ENCODE measurements around the gene MITD1. TPM values are rescaled to one million over a fixed set of nuclear protein-coding genes. Genes with fewer than 3 reads are reported as not detected.
A peak's percentile ranks its signal among the peaks of the same experiment; 100 is the strongest.

Gene MITD1
- total RNA-seq (10 to 100 TPM; 26.8 to 80.5 (median 73.8) TPM), polyA plus RNA-seq (10 to 100 TPM; 44.6 to 52.2 TPM), total RNA-seq (24.2 reads per million, percentile 55 among the genes with 10 or more reads in this experiment)

- intact Hi-C loops (cut with micrococcal nuclease), result loop anchor here (1.0 to 5.0 kb wide), 11 partner anchors 26 to 1382 kb away; partner anchors contain the start of genes C2orf15 (in 2 of the 2), COA5 (in 2 of the 2), REV1 (in 2 of the 2) and TXNDC9 (in 2 of the 2)
- ATAC-seq (peak; percentile 97), DNase-seq (peak; percentile 72 to 94 (median 90))
- Mint-ChIP-seq H3K4me1 (peaks cover 41 to 85% (median 74%) of the 10 kb centered on the region in 7 donors), H3K36me3 (peaks cover 0 to 13% (median 3%) of the 10 kb centered on the region in 5 donors), H3K27ac (peak within 1 kb of the TSS; percentile 93 to 99 (median 99)), H3K9me3 (no peaks in the 10 kb centered on the region), H3K4me3 (peak within 1 kb of the TSS; percentile 94 to 100 (median 99)), H3K27me3 (no peaks in the 10 kb centered on the region)
- H3K27ac ChIP-seq (ENCODE audit: low read depth, low read length), result peak within 1 kb of the TSS; percentile 89
- CTCF ChIA-PET, result interaction anchor here (1.0 to 2.2 kb wide), 5 partner anchors 13 to 156 kb away, joined by 3 to 7 read pairs (median 5); partner anchors contain the start of genes EIF5B and TXNDC9
- peaks cover 0 to 7% (median 0%) of the 10 kb centered on the region in 3 experiments for H3K36me3 ChIP-seq (ENCODE audit: control insufficient read depth in 2 of 3, insufficient read depth in 3 of 3, low read length in 3 of 3)
- no peaks in the 10 kb centered on the region for H3K9me3 ChIP-seq (ENCODE audit: control insufficient read depth in 2 of 3, low read length in 3 of 3)
- no peaks in the 10 kb centered on the region for H3K27me3 ChIP-seq (ENCODE audit: control insufficient read depth in 2 of 2, insufficient read depth in 2 of 2, low read length in 2 of 2)
- peaks cover 30 to 32% of the 10 kb centered on the region in 2 donors for H3K4me1 ChIP-seq (ENCODE audit: control insufficient read depth in 2 of 2, insufficient read depth in 2 of 2, low read length in 2 of 2)
- H3K4me3 ChIP-seq (ENCODE audit: low read length), result peak within 1 kb of the TSS; percentile 97
- POLR2A ChIA-PET, result interaction anchor here (0.6 to 3.3 kb wide), 13 partner anchors 13 to 1515 kb away, joined by 3 to 31 read pairs (median 3); partner anchors contain the start of genes C2orf15, EIF5B, LIPT1 and REV1
Measured at GRCh38 chr2:99180755-99181623, at the start of gene MITD1, which contains the start of gene MRPL30. Gene MITD1, minus strand, starts transcription at chr2:99181058. Its CDS starts 77 bp downstream, at chr2:99180981. Gene MRPL30, plus strand, starts transcription at chr2:99181184. Its CDS starts 5,020 bp downstream, at chr2:99186204.

DNA sequence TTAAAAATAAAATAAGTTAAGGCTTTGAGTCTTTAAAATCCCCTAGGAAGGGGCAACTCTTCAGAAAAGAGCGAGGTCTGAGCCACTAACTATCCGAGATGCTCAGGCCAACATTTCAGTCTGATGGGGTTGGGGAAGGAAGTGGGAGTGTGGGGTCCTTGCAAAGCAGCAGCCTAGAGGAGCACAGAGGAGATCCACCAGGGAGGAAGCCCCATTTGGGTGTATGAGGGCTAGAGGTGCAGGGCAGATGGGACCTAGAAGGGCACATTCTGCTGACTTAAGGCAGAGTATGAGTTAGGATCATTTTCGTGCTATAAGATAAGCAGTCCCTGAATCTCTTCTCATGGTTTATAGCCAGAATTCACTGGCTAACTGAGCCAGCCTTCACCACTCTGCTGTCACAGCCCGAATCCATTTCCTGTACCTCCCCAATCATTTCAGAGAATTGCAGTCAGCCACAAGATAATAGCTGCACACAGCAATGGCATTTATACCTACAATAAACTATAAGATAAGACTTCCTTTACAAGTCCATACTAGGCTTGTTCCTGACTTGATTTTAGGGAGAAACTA, 37.2 kb upstream of the MITD1 start:
- ChIA-PET POLR2A (no interaction called here), CTCF (no interaction called here)
- Histone ChIP-seq H3K36me3 (ENCODE audit: control insufficient read depth in 2 of 3, insufficient read depth in 3 of 3, low read length in 3 of 3) (no peaks in the 10 kb centered on the region), H3K9me3 (ENCODE audit: control insufficient read depth in 2 of 3, low read length in 3 of 3) (no peaks in the 10 kb centered on the region), H3K27ac (ENCODE audit: low read depth, low read length) (no peak overlapping the region), H3K4me1 (ENCODE audit: control insufficient read depth in 2 of 2, insufficient read depth in 2 of 2, low read length in 2 of 2) (no peaks in the 10 kb centered on the region), H3K27me3 (ENCODE audit: control insufficient read depth in 2 of 2, insufficient read depth in 2 of 2, low read length in 2 of 2) (no peaks in the 10 kb centered on the region), H3K4me3 (ENCODE audit: low read length) (no peak overlapping the region)
- Mint-ChIP-seq H3K36me3 (peaks cover 0 to 53% (median 37%) of the 10 kb centered on the region in 5 donors), H3K9me3 (no peaks in the 10 kb centered on the region), H3K27me3 (no peaks in the 10 kb centered on the region), H3K4me3 (no peak overlapping the region), H3K27ac (peak overlapping the region in 1 of 9 donors; percentile 38), H3K4me1 (peaks cover 0 to 5% (median 0%) of the 10 kb centered on the region in 7 donors)
- ATAC-seq, result no peak
- intact Hi-C loops (cut with micrococcal nuclease), result no loop called here
- no peak for DNase-seq

DNA sequence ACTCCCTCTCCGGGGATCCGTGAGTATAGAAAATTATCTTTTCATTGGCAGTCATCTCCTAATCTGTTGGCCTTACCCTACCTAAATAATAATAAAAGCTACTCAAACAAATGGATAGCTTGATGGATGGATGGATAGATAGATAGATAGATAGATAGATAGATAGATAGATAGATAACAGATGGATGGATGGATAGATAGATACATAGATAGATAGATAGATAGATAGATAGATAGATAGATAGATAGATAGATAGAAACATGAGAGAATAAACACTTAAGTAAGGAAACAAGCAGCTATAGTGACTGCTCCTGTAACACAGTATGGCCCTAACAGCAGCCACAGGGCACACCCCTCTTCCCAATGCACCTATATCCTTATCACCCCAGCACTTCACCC, 35.2 kb upstream of the MITD1 start:
- ATAC-seq, result no peak
- Histone ChIP-seq H3K27ac (ENCODE audit: low read depth, low read length) (no peak overlapping the region), H3K27me3 (ENCODE audit: control insufficient read depth in 2 of 2, insufficient read depth in 2 of 2, low read length in 2 of 2) (no peaks in the 10 kb centered on the region), H3K36me3 (ENCODE audit: control insufficient read depth in 2 of 3, insufficient read depth in 3 of 3, low read length in 3 of 3) (no peaks in the 10 kb centered on the region), H3K9me3 (ENCODE audit: control insufficient read depth in 2 of 3, low read length in 3 of 3) (no peaks in the 10 kb centered on the region), H3K4me3 (ENCODE audit: low read length) (no peak overlapping the region), H3K4me1 (ENCODE audit: control insufficient read depth in 2 of 2, insufficient read depth in 2 of 2, low read length in 2 of 2) (no peaks in the 10 kb centered on the region)
- intact Hi-C loops (cut with micrococcal nuclease), result no loop called here
- Mint-ChIP-seq H3K27ac (no peak overlapping the region), H3K9me3 (no peaks in the 10 kb centered on the region), H3K4me1 (peaks cover 0 to 5% (median 0%) of the 10 kb centered on the region in 7 donors), H3K36me3 (peaks cover 0 to 41% (median 29%) of the 10 kb centered on the region in 5 donors), H3K4me3 (no peak overlapping the region), H3K27me3 (no peaks in the 10 kb centered on the region)
- ChIA-PET POLR2A (interaction anchor here (0.7 kb wide), 1 partner anchor 147 kb away, joined by 4 read pairs; no protein-coding TSS in a partner anchor), CTCF (no interaction called here)
- DNase-seq, result no peak

GRCh38 chr2:99205491-99205890, 24.6 kb upstream of the MITD1 start:
- Mint-ChIP-seq H3K4me1 (peaks cover 0 to 9% (median 0%) of the 10 kb centered on the region in 7 donors), H3K36me3 (peaks cover 13 to 45% (median 31%) of the 10 kb centered on the region in 5 donors), H3K27me3 (no peaks in the 10 kb centered on the region), H3K4me3 (no peak overlapping the region), H3K27ac (no peak overlapping the region), H3K9me3 (peaks cover 0 to 14% (median 6%) of the 10 kb centered on the region in 11 donors)
- Histone ChIP-seq H3K27ac (ENCODE audit: low read depth, low read length) (no peak overlapping the region), H3K4me1 (ENCODE audit: control insufficient read depth in 2 of 2, insufficient read depth in 2 of 2, low read length in 2 of 2) (no peaks in the 10 kb centered on the region), H3K36me3 (ENCODE audit: control insufficient read depth in 2 of 3, insufficient read depth in 3 of 3, low read length in 3 of 3) (no peaks in the 10 kb centered on the region), H3K4me3 (ENCODE audit: low read length) (no peak overlapping the region), H3K27me3 (ENCODE audit: control insufficient read depth in 2 of 2, insufficient read depth in 2 of 2, low read length in 2 of 2) (no peaks in the 10 kb centered on the region), H3K9me3 (ENCODE audit: control insufficient read depth in 2 of 3, low read length in 3 of 3) (no peaks in the 10 kb centered on the region)
- intact Hi-C loops (cut with micrococcal nuclease), result no loop called here
- ATAC-seq, result no peak
- ChIA-PET POLR2A (no interaction called here), CTCF (interaction anchor here (0.6 kb wide), 1 partner anchor 125 kb away, joined by 4 read pairs; no protein-coding TSS in a partner anchor)
- no peak for DNase-seq

DNA sequence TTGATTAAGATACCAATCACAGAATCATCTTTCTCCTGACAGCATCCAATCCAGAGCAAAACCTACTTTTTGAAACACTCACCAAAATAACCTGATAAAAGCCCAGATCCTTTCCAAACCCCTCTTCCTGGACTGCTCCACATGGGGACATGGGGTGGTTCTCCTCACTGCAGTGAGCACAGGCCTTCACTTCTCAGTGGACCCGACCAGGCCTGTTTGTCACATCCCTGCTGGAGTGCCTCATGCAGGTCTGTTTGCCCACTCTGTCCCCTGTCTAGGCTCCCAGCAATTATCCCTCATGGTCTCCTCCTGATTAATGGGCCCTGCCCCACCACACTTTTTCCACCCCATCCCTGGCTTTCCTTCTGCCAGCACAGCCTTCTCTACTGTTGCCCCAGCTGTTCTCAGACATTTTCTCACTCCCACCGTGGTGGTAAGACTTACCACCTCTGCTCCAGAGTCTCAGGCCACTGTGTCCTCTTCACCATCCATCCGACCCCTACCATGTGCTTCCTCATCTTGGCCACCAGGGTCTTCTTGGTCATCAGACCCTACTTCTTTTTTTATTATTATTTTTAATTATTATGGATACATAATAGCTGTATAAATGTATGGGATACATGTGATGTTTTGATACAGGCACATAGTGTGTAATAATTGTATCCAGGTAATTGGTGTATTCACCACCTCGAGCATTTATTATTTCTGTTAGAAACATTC, 21.3 kb upstream of the MITD1 start:
- ChIA-PET CTCF (no interaction called here), POLR2A (no interaction called here)
- H3K27ac ChIP-seq (ENCODE audit: low read depth, low read length), result no peak overlapping the region
- H3K27me3 ChIP-seq (ENCODE audit: control insufficient read depth in 2 of 2, insufficient read depth in 2 of 2, low read length in 2 of 2), result no peaks in the 10 kb centered on the region
- no peak for DNase-seq
- no peak for ATAC-seq
- no peaks in the 10 kb centered on the region for H3K9me3 ChIP-seq (ENCODE audit: control insufficient read depth in 2 of 3, low read length in 3 of 3)
- H3K36me3 Mint-ChIP-seq, result peaks cover 3 to 16% (median 5%) of the 10 kb centered on the region in 5 donors
- no peaks in the 10 kb centered on the region for H3K4me1 ChIP-seq (ENCODE audit: control insufficient read depth in 2 of 2, insufficient read depth in 2 of 2, low read length in 2 of 2)
- peaks cover 0 to 4% (median 0%) of the 10 kb centered on the region in 3 experiments for H3K36me3 ChIP-seq (ENCODE audit: control insufficient read depth in 2 of 3, insufficient read depth in 3 of 3, low read length in 3 of 3)
- no peaks in the 10 kb centered on the region for H3K27me3 Mint-ChIP-seq
- H3K4me3 ChIP-seq (ENCODE audit: low read length), result no peak overlapping the region
- peak overlapping the region in 4 of 9 donors; percentile 4 to 88 (median 44) for H3K27ac Mint-ChIP-seq
- H3K4me3 Mint-ChIP-seq, result no peak overlapping the region
- intact Hi-C loops (cut with micrococcal nuclease), result no loop called here
- H3K9me3 Mint-ChIP-seq, result peaks cover 0 to 14% (median 6%) of the 10 kb centered on the region in 11 donors
- peaks cover 0 to 3% (median 0%) of the 10 kb centered on the region in 7 donors for H3K4me1 Mint-ChIP-seq
